NCI-H2196 treated with DMSO at 0.1 percent for 48 hours (cell line): ENCODE measurements around the gene CERS2.

ENCODE experiments used
- DNase-seq: peaks from one replicate; lab custom pipeline; 2025; ENCODE audit not compliant: unreplicated experiment; lab: John Stamatoyannopoulos, UW

CERS2 gene

GRCh38 chr1:150922519-150922975 lies 52.1 kb downstream of the CERS2 start:
- DNase-seq: peak; percentile 51

DNA sequence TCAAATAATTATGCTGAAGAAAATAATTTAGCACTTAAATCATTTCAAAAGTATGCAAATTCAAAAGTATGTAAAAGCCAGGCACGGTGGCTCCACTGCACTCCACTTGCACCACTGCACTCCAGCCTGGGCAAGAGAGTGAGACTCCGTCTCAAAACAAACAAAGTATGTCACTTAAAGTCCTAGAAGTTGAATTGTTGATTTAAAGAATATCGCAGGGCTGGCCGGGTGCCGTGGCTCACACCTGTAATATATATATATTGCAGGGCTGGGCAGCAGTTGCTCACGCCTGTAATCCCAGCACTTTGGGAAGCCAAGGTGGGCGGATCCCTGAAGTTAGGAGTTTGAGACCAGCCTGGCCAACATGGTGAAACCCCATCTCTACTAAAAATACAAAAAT lies 57.2 kb downstream of the CERS2 start:
- no peak for DNase-seq
